NCI-H146 (cell line): ENCODE results near the gene ABCC4.

ENCODE experiments used
- DNase-seq: peaks from one replicate; lab custom pipeline; 2025; lab: John Stamatoyannopoulos, UW

Gene ABCC4

GRCh38 chr13:95044452-95045205 is 256.6 kb downstream of the ABCC4 start:
- peak; percentile 63 for DNase-seq

- no peak for DNase-seq
Observed at GRCh38 chr13:95039415-95039814, 261.8 kb downstream of the ABCC4 start.

GRCh38 chr13:95038949-95039348 is 262.3 kb downstream of the ABCC4 start:
- no peak for DNase-seq

GRCh38 chr13:95035311-95036109 is 265.7 kb downstream of the ABCC4 start:
- DNase-seq = no peak

- DNase-seq = no peak
Observed at GRCh38 chr13:95033890-95034289, 267.4 kb downstream of the ABCC4 start.

GRCh38 chr13:95032121-95032520 is 269.1 kb downstream of the ABCC4 start:
- no peak for DNase-seq

- no peak for DNase-seq
Observed at GRCh38 chr13:95030821-95031343, 270.4 kb downstream of the ABCC4 start.

GRCh38 chr13:95027638-95028037 is 273.6 kb downstream of the ABCC4 start:
- DNase-seq = no peak

- DNase-seq = no peak
Observed at GRCh38 chr13:95025116-95025515, 276.1 kb downstream of the ABCC4 start.

- DNase-seq = peak; percentile 88
Observed at GRCh38 chr13:95023405-95023804, 277.8 kb downstream of the ABCC4 start.

- no peak for DNase-seq
Observed at GRCh38 chr13:95020298-95020987, 280.8 kb downstream of the ABCC4 start.

- no peak for DNase-seq
Observed at GRCh38 chr13:95019886-95020285, 281.4 kb downstream of the ABCC4 start.

GRCh38 chr13:95007322-95007721 is 293.9 kb downstream of the ABCC4 start:
- DNase-seq = no peak

- DNase-seq = no peak
Observed at GRCh38 chr13:95005300-95005699, 296.0 kb downstream of the ABCC4 start.

- peak; percentile 98 for DNase-seq
Observed at GRCh38 chr13:95003019-95003813, 298.0 kb downstream of the ABCC4 start.

- peak; percentile 91 for DNase-seq
Observed at GRCh38 chr13:95002126-95002525, 299.1 kb downstream of the ABCC4 start.

- DNase-seq = no peak
Observed at GRCh38 chr13:94999871-95000270, 301.4 kb downstream of the ABCC4 start.

GRCh38 chr13:94997126-94997525 is 304.1 kb downstream of the ABCC4 start:
- DNase-seq = no peak

- no peak for DNase-seq
Observed at GRCh38 chr13:94996445-94996844, 304.8 kb downstream of the ABCC4 start.

- DNase-seq = no peak
Observed at GRCh38 chr13:94994506-94994905, 306.7 kb downstream of the ABCC4 start.

GRCh38 chr13:94993616-94994015 is 307.6 kb downstream of the ABCC4 start:
- no peak for DNase-seq
